ENCODE data around the gene ZNF208. TPM values are rescaled to one million over a fixed set of nuclear protein-coding genes. Genes with fewer than 3 reads are reported as not detected.

Gene ZNF208
- total RNA-seq, 1 experiment from 2014 or later, result not detected

- CTCF ChIA-PET, result no interaction called here
- DNase-seq (ENCODE audit: low spot score), result no peak
- Mint-ChIP-seq H3K27me3 (ENCODE audit: low read depth) (peaks cover 13% of the 10 kb centered on the region), H3K4me1 (no peaks in the 10 kb centered on the region), H3K27ac (no peak overlapping the region), H3K9me3 (peaks cover 97% of the 10 kb centered on the region), H3K4me3 (no peak overlapping the region), H3K36me3 (peaks cover 83% of the 10 kb centered on the region)
- POLR2A ChIA-PET, result no interaction called here
- ATAC-seq, result no peak
- TF ChIP-seq GABPB1 (CRISPR knock-in tag; IDR thresholded peaks at IDR 0.05) (no peak), ZNF317 (CRISPR knock-in tag; IDR thresholded peaks at IDR 0.05; ENCODE audit: borderline replicate concordance, low read depth) (no peak), MAX (CRISPR knock-in tag; IDR thresholded peaks at IDR 0.05) (no peak), ERG (CRISPR knock-in tag; IDR thresholded peaks at IDR 0.05) (no peak), NFYB (CRISPR knock-in tag; conservative IDR thresholded peaks at IDR 0.05; ENCODE audit: low read depth) (no peak), ETV6 (CRISPR knock-in tag; IDR thresholded peaks at IDR 0.05) (no peak), ZNF281 (CRISPR knock-in tag; IDR thresholded peaks at IDR 0.05) (no peak), ZNF512 (CRISPR knock-in tag; IDR thresholded peaks at IDR 0.05; ENCODE audit: borderline replicate concordance) (no peak), ZBTB43 (CRISPR knock-in tag; IDR thresholded peaks at IDR 0.05) (no peak), CBFB (CRISPR knock-in tag; IDR thresholded peaks at IDR 0.05; ENCODE audit: low read depth) (no peak), FOXK1 (CRISPR knock-in tag; IDR thresholded peaks at IDR 0.05) (no peak), ZSCAN18 (CRISPR knock-in tag; IDR thresholded peaks at IDR 0.05) (no peak), ZNF423 (CRISPR knock-in tag; IDR thresholded peaks at IDR 0.05) (no peak), CTCF (IDR thresholded peaks at IDR 0.05) (no peak), IRF1 (CRISPR knock-in tag; IDR thresholded peaks at IDR 0.05) (no peak), ELF4 (CRISPR knock-in tag; IDR thresholded peaks at IDR 0.05; ENCODE audit: low read depth) (no peak), ARID4B (CRISPR knock-in tag; IDR thresholded peaks at IDR 0.05; ENCODE audit: borderline replicate concordance) (no peak), OVOL2 (CRISPR knock-in tag; IDR thresholded peaks at IDR 0.05; ENCODE audit: borderline replicate concordance) (no peak), PREB (CRISPR knock-in tag; IDR thresholded peaks at IDR 0.05; ENCODE audit: borderline replicate concordance) (no peak)
Observed at GRCh38 chr19:22030680-22031079, 19.9 kb upstream of the ZNF208 start.

Measured in WTC11 (cell line).